Stimulated activated CD8-positive, alpha-beta memory T cell treated with anti-CD3 and anti-CD28 coated beads, Interleukin-7, amount 100 ng/mL, for 48 hours (primary cell): ENCODE data around the gene PELO.

Experiments
- DNase-seq, 2 donors: peaks; one replicate each; pipeline ENCODE4 v3.0.0-alpha.2; 2020; ENCODE audit warnings: low read depth in 1 of 2; ENCODE audit errors: extremely low read depth in 1 of 2

Gene PELO

GRCh38 chr5:52771343-52772039, 16.2 kb upstream of the PELO start:
- no peak for DNase-seq

- DNase-seq, result no peak
Observed at GRCh38 chr5:52772668-52773067, 15.0 kb upstream of the PELO start.

GRCh38 chr5:52773342-52773741, 14.4 kb upstream of the PELO start:
- DNase-seq, result no peak

GRCh38 chr5:52774005-52774410, 13.7 kb upstream of the PELO start:
- no peak for DNase-seq

- DNase-seq, result no peak
Observed at GRCh38 chr5:52776116-52776515, 11.6 kb upstream of the PELO start.

GRCh38 chr5:52777186-52777585, 10.5 kb upstream of the PELO start:
- no peak for DNase-seq

GRCh38 chr5:52778781-52779180, 8.9 kb upstream of the PELO start:
- DNase-seq, result no peak

- no peak for DNase-seq
Observed at GRCh38 chr5:52779213-52779612, 8.5 kb upstream of the PELO start.

GRCh38 chr5:52783226-52783959, 4.3 kb upstream of the PELO start:
- no peak for DNase-seq

- no peak for DNase-seq
Observed at GRCh38 chr5:52784737-52785136, 3.0 kb upstream of the PELO start.

GRCh38 chr5:52786391-52786790, 1.3 kb upstream of the PELO start:
- no peak for DNase-seq

GRCh38 chr5:52786949-52787599, 642 bp upstream of the PELO start:
- DNase-seq, result no peak

- no peak for DNase-seq
Observed at GRCh38 chr5:52788505-52788821, 747 bp downstream of the PELO start.

- DNase-seq, result no peak
Observed at GRCh38 chr5:52789378-52789777, 1.7 kb downstream of the PELO start.

- DNase-seq, result no peak
Observed at GRCh38 chr5:52789851-52790250, 2.1 kb downstream of the PELO start.

GRCh38 chr5:52791366-52791765, 3.6 kb downstream of the PELO start:
- DNase-seq, result no peak

GRCh38 chr5:52794519-52794918, 6.8 kb downstream of the PELO start:
- DNase-seq, result no peak

- no peak for DNase-seq
Observed at GRCh38 chr5:52796031-52796430, 8.3 kb downstream of the PELO start.

- DNase-seq, result no peak
Observed at GRCh38 chr5:52796516-52797103, 8.9 kb downstream of the PELO start.

GRCh38 chr5:52798938-52799337, 11.2 kb downstream of the PELO start:
- DNase-seq, result no peak

- DNase-seq, result no peak
Observed at GRCh38 chr5:52799358-52799982, 11.8 kb downstream of the PELO start.
